ENCODE measurements around the gene HSCB. TPM values are rescaled to one million over a fixed set of nuclear protein-coding genes. Genes with fewer than 3 reads are reported as not detected.

HSCB gene
- total and polyA plus RNA-seq, 2 donors from 2014 or later = 13.2 to 32.1 TPM

- no peak for TF ChIP-seq CTCF (IDR thresholded peaks at IDR 0.05; ENCODE audit: borderline replicate concordance, extremely low read depth, insufficient read depth)
- H3K4me1 ChIP-seq (ENCODE audit: control insufficient read depth in 2 of 3, insufficient read depth in 2 of 3, low read depth in 1 of 3, low read length in 3 of 3) = no peaks in the 10 kb centered on the region
- H3K4me3 ChIP-seq (ENCODE audit: low read length in 3 of 3) = no peak overlapping the region
- no peak overlapping the region for H3K9ac ChIP-seq (ENCODE audit: low read length in 3 of 3)
- FAIRE-seq (no peak), DNase-seq (no peak)
- H3K27ac ChIP-seq (ENCODE audit: low read depth in 2 of 2, low read length in 2 of 2) = no peak overlapping the region
- H3K9me3 ChIP-seq (ENCODE audit: control insufficient read depth in 2 of 3, insufficient read depth in 1 of 3, low read length in 3 of 3) = no peaks in the 10 kb centered on the region
- H3K36me3 ChIP-seq (ENCODE audit: control insufficient read depth in 2 of 3, insufficient read depth in 3 of 3, low read length in 3 of 3) = no peaks in the 10 kb centered on the region
- intact Hi-C loops (cut with DNase I) = no loop called here
- H3K27me3 ChIP-seq (ENCODE audit: control insufficient read depth, insufficient read depth, low read length) = no peaks in the 10 kb centered on the region
Observed at GRCh38 chr22:28703436-28703835, 38.4 kb upstream of the HSCB start.

GRCh38 chr22:28706845-28707244, 35.0 kb upstream of the HSCB start:
- Histone ChIP-seq H3K9ac (ENCODE audit: low read length in 3 of 3) (no peak overlapping the region), H3K36me3 (ENCODE audit: control insufficient read depth in 2 of 3, insufficient read depth in 3 of 3, low read length in 3 of 3) (no peaks in the 10 kb centered on the region), H3K4me1 (ENCODE audit: control insufficient read depth in 2 of 3, insufficient read depth in 2 of 3, low read depth in 1 of 3, low read length in 3 of 3) (no peaks in the 10 kb centered on the region), H3K4me3 (ENCODE audit: low read length in 3 of 3) (no peak overlapping the region), H3K9me3 (ENCODE audit: control insufficient read depth in 2 of 3, insufficient read depth in 1 of 3, low read length in 3 of 3) (no peaks in the 10 kb centered on the region), H3K27ac (ENCODE audit: low read depth in 2 of 2, low read length in 2 of 2) (no peak overlapping the region), H3K27me3 (ENCODE audit: control insufficient read depth, insufficient read depth, low read length) (no peaks in the 10 kb centered on the region)
- FAIRE-seq (no peak), DNase-seq (peak in 2 of 5 donors; percentile 10 to 14)
- TF ChIP-seq CTCF (IDR thresholded peaks at IDR 0.05; ENCODE audit: borderline replicate concordance, extremely low read depth, insufficient read depth) = no peak
- intact Hi-C loops (cut with DNase I) = no loop called here

GRCh38 chr22:28710107-28710506, 31.7 kb upstream of the HSCB start:
- no peak for FAIRE-seq
- Histone ChIP-seq H3K36me3 (ENCODE audit: control insufficient read depth in 2 of 3, insufficient read depth in 3 of 3, low read length in 3 of 3) (no peaks in the 10 kb centered on the region), H3K9me3 (ENCODE audit: control insufficient read depth in 2 of 3, insufficient read depth in 1 of 3, low read length in 3 of 3) (no peaks in the 10 kb centered on the region), H3K9ac (ENCODE audit: low read length in 3 of 3) (no peak overlapping the region), H3K4me3 (ENCODE audit: low read length in 3 of 3) (no peak overlapping the region), H3K27me3 (ENCODE audit: control insufficient read depth, insufficient read depth, low read length) (no peaks in the 10 kb centered on the region), H3K27ac (ENCODE audit: low read depth in 2 of 2, low read length in 2 of 2) (no peak overlapping the region), H3K4me1 (ENCODE audit: control insufficient read depth in 2 of 3, insufficient read depth in 2 of 3, low read depth in 1 of 3, low read length in 3 of 3) (no peaks in the 10 kb centered on the region)
- TF ChIP-seq CTCF (IDR thresholded peaks at IDR 0.05; ENCODE audit: borderline replicate concordance, extremely low read depth, insufficient read depth) = no peak
- intact Hi-C loops (cut with DNase I) = no loop called here
- DNase-seq = no peak

- H3K27ac ChIP-seq (ENCODE audit: low read depth in 2 of 2, low read length in 2 of 2) = peak overlapping the region in 1 of 2 donors; percentile 9
- no peaks in the 10 kb centered on the region for H3K4me1 ChIP-seq (ENCODE audit: control insufficient read depth in 2 of 3, insufficient read depth in 2 of 3, low read depth in 1 of 3, low read length in 3 of 3)
- intact Hi-C loops (cut with DNase I) = no loop called here
- TF ChIP-seq CTCF (IDR thresholded peaks at IDR 0.05; ENCODE audit: borderline replicate concordance, extremely low read depth, insufficient read depth) = no peak
- H3K9me3 ChIP-seq (ENCODE audit: control insufficient read depth in 2 of 3, insufficient read depth in 1 of 3, low read length in 3 of 3) = no peaks in the 10 kb centered on the region
- no peak overlapping the region for H3K4me3 ChIP-seq (ENCODE audit: low read length in 3 of 3)
- no peaks in the 10 kb centered on the region for H3K27me3 ChIP-seq (ENCODE audit: control insufficient read depth, insufficient read depth, low read length)
- DNase-seq (peak in 1 of 5 donors; percentile 32), FAIRE-seq (no peak)
- no peak overlapping the region for H3K9ac ChIP-seq (ENCODE audit: low read length in 3 of 3)
- H3K36me3 ChIP-seq (ENCODE audit: control insufficient read depth in 2 of 3, insufficient read depth in 3 of 3, low read length in 3 of 3) = no peaks in the 10 kb centered on the region
Observed at GRCh38 chr22:28710576-28711191, 31.2 kb upstream of the HSCB start.
